Calu3 (cell line): Measurements from ENCODE around the gene FAF1. TPM values are rescaled to one million over a fixed set of nuclear protein-coding genes. Genes with fewer than 3 reads are reported as not detected.

ENCODE experiments used
- BruUV-seq: library from RNA; stranded (reverse); fragments of 400-500 nt; replicated peaks from 2 replicates; lab custom pipeline; 2021; lab: Mats Ljungman, UMichigan
- CTCF ChIA-PET: fragments of 300-600 bp; sonication (Branson Sonifier 250); formaldehyde crosslinking; loops from one replicate; lab custom pipeline; 2022; ENCODE audit warnings: antibody characterized with exemption; lab: Charles Lee
- DNase-seq: peaks from one replicate; pipeline ENCODE4 v3.0.0; 2022
- H3K27ac Mint-ChIP-seq: one replicate; pipeline ENCODE4 v1.8.0; 2022; ENCODE audit warnings: mixed read lengths; ENCODE audit not compliant: unreplicated experiment
- H3K27me3 Mint-ChIP-seq: one replicate; pipeline ENCODE4 v1.8.0; 2022; ENCODE audit warnings: mixed read lengths; ENCODE audit not compliant: unreplicated experiment
- H3K36me3 Mint-ChIP-seq: one replicate; pipeline ENCODE4 v1.8.0; 2022; ENCODE audit warnings: mild to moderate bottlenecking, moderate library complexity, mixed read lengths; ENCODE audit not compliant: insufficient read depth, unreplicated experiment
- H3K4me1 Mint-ChIP-seq: one replicate; pipeline ENCODE4 v1.8.0; 2022; ENCODE audit warnings: mild to moderate bottlenecking, low read depth, mixed read lengths; ENCODE audit not compliant: unreplicated experiment
- H3K4me3 Mint-ChIP-seq: one replicate; pipeline ENCODE4 v1.8.0; 2022; ENCODE audit warnings: mild to moderate bottlenecking, low read depth, moderate library complexity, mixed read lengths; ENCODE audit not compliant: unreplicated experiment
- H3K9me3 Mint-ChIP-seq: one replicate; pipeline ENCODE4 v1.8.0; 2022; ENCODE audit warnings: low read depth, mixed read lengths; ENCODE audit not compliant: unreplicated experiment
- intact Hi-C: fragments of 100-400 bp; cut with micrococcal nuclease; formaldehyde crosslinking; loops from one replicate; pipeline ENCODE4 v1.10.0; 2022; ENCODE audit not compliant: unreplicated experiment
- total RNA-seq: library from RNA; stranded (reverse); gene quantifications from 2 replicates; pipeline ENCODE4 v1.2.3, GENCODE V29; 2022
- TF ChIP-seq, protein P1 (sequence below): fragments of 200-600 bp; IDR thresholded peaks from one replicate; pipeline ENCODE4 v1.8.0; 2022; ENCODE audit warnings: antibody characterized with exemption; ENCODE audit not compliant: unreplicated experiment

The FAF1 gene
- total RNA-seq, 1 experiment from 2014 or later: 104 TPM

DNA sequence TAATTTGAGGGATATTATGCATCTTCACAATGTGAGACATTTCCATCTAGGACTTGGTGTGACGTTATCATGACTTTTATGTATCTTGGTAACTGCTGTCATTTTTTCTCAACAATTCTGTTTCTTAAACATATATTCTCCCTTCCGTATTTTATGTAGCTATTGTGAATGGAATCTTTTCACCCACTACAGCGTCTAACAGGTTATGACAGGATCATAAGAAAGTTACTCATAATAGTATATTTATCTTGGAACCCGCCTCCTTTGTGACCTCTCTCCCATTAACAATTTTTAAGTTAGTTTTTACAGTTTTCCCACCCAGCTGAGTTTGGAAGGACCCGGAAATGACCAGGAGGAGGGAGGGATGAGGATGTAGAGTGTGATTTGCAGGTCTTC, 530.1 kb downstream of the FAF1 start:
- Mint-ChIP-seq H3K36me3 (peaks cover 15% of the 10 kb centered on the region), H3K27me3 (peaks cover 58% of the 10 kb centered on the region), H3K4me3 (no peak overlapping the region), H3K4me1 (peaks cover 14% of the 10 kb centered on the region), H3K9me3 (no peaks in the 10 kb centered on the region), H3K27ac (no peak overlapping the region)
- CTCF ChIA-PET: no interaction called here
- TF ChIP-seq, protein P1, sequence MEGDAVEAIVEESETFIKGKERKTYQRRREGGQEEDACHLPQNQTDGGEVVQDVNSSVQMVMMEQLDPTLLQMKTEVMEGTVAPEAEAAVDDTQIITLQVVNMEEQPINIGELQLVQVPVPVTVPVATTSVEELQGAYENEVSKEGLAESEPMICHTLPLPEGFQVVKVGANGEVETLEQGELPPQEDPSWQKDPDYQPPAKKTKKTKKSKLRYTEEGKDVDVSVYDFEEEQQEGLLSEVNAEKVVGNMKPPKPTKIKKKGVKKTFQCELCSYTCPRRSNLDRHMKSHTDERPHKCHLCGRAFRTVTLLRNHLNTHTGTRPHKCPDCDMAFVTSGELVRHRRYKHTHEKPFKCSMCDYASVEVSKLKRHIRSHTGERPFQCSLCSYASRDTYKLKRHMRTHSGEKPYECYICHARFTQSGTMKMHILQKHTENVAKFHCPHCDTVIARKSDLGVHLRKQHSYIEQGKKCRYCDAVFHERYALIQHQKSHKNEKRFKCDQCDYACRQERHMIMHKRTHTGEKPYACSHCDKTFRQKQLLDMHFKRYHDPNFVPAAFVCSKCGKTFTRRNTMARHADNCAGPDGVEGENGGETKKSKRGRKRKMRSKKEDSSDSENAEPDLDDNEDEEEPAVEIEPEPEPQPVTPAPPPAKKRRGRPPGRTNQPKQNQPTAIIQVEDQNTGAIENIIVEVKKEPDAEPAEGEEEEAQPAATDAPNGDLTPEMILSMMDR: no peak
- no TSS peak for BruUV-seq
- no peak for DNase-seq
- intact Hi-C loops: no loop called here

DNA sequence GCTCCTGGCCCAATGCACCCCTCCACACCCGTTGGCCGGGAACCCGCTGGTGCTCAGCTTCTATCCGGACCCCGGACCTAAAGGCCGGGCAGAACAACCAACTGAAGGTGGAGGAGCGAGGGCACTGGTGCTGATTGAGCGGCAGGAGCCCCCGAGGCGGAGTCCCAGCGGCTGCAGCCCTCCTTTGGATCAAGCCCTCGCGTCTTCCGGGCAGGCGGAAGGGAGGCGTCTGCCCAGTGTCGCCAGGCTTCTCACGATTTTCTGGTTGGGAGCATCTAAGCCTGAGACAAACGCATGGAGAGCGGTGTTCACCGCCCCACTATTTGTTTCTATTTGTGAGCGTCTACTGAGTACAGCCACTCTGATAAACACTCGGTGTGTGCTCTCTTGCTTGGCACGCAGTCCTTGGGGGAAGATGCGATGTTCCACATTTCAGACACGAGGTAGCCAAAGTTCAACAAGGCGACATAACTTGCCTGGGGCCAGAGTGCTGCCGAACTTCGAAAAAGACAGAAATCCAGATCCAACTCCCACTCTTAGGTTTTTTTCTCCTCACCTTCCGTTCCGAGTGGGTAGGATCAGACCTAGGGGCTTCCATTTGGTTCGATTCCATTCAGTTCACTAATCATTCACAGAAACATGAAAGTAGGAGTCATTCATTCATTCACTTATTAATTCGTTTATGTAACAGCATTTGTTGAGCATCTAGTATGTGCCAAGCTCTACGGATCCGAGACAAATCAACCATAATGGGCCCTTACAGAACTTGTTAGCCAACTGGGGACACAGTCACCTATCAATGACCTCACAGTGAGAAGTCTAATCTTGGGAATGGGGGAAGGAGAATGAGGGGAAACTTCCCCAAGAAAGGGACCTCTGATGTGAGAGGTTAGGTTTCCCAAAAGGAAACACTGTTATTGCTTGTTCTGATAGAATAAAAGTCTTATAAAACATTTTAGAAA, 532.0 kb downstream of the FAF1 start:
- intact Hi-C loops: no loop called here
- DNase-seq: no peak
- Mint-ChIP-seq H3K9me3 (no peaks in the 10 kb centered on the region), H3K4me3 (peak overlapping the region; percentile 68), H3K27me3 (peaks cover 74% of the 10 kb centered on the region), H3K4me1 (peaks cover 14% of the 10 kb centered on the region), H3K27ac (no peak overlapping the region), H3K36me3 (peaks cover 6% of the 10 kb centered on the region)
- TF ChIP-seq, protein P1: no peak
- BruUV-seq: no TSS peak
- CTCF ChIA-PET: no interaction called here

DNA sequence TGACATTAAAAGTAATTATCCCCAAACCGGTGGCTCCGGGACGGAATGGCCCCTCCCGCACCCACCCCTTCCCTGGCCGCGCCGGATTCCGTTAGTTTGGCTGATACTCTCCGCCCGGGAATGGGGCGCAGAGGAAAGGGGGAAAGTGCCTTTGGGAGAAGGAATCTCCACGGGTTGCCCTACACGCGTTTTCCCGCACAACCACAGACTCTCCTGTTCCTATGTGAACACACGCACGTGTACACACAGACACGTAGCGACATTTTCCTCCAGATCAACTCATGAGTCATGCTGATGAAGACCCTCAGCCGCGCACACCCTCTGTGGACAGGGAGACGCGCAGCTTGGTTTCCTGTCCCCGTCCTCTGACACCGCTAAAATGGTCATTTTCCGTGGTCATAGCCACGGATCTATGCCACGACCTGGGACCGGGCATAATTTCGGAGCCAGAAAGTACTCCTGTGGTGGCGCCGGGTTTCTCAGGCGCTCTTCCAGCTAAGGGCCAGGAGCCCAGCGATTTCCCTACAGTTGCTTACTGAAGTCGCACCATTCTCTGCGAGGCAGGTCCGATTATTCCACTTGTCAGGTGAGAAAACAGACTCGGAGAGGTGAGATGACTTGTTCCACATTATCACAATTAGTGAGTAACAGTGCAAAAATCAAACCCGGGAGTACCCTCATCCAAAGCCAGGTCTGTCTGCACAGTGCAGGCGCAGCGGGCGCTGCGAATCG, 532.8 kb downstream of the FAF1 start:
- no peaks in the 10 kb centered on the region for H3K9me3 Mint-ChIP-seq
- TF ChIP-seq, protein P1: no peak
- H3K4me3 Mint-ChIP-seq: peak overlapping the region; percentile 68
- intact Hi-C loops: no loop called here
- CTCF ChIA-PET: interaction anchor here (0.6 kb wide), 1 partner anchor 461 kb away, joined by 3 read pairs; no protein-coding TSS in a partner anchor
- H3K27ac Mint-ChIP-seq: no peak overlapping the region
- DNase-seq: no peak
- peaks cover 74% of the 10 kb centered on the region for H3K27me3 Mint-ChIP-seq
- H3K4me1 Mint-ChIP-seq: peaks cover 14% of the 10 kb centered on the region
- BruUV-seq: no TSS peak
- H3K36me3 Mint-ChIP-seq: peaks cover 6% of the 10 kb centered on the region

DNA sequence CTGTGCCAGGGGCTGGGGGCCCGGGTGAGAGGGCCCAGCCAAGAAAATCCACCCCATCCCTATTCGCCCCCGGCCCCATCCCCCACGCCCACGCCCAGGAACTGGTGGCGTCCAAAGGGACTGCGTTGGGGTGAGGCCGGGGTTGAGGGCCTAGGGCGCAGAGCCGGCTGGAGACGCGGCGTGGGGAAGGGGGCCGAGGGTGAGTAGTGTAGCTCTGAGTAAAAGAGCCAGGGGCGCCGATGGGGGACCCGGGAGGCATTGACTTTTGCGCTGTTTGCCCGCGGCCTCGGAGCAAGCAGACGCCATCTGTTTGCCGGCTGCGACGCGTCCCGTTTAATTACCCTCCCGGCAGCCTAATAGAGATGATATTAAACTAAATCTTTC, 533.4 kb downstream of the FAF1 start:
- Mint-ChIP-seq H3K27me3 (peaks cover 74% of the 10 kb centered on the region), H3K36me3 (peaks cover 6% of the 10 kb centered on the region), H3K4me3 (peak overlapping the region; percentile 68), H3K9me3 (no peaks in the 10 kb centered on the region), H3K4me1 (peaks cover 14% of the 10 kb centered on the region), H3K27ac (no peak overlapping the region)
- intact Hi-C loops: no loop called here
- TF ChIP-seq, protein P1: no peak
- CTCF ChIA-PET: interaction anchor here (0.6 kb wide), 1 partner anchor 461 kb away, joined by 3 read pairs; no protein-coding TSS in a partner anchor
- no peak for DNase-seq
- no TSS peak for BruUV-seq
